Inferior parietal cortex (tissue), 1 donor: ENCODE data around the gene CFAP65.

Experiments
- DNase-seq: peaks from one replicate; pipeline ENCODE4 v3.0.0-alpha.2; 2016; ENCODE audit errors: extremely low spot score

Gene CFAP65

DNA sequence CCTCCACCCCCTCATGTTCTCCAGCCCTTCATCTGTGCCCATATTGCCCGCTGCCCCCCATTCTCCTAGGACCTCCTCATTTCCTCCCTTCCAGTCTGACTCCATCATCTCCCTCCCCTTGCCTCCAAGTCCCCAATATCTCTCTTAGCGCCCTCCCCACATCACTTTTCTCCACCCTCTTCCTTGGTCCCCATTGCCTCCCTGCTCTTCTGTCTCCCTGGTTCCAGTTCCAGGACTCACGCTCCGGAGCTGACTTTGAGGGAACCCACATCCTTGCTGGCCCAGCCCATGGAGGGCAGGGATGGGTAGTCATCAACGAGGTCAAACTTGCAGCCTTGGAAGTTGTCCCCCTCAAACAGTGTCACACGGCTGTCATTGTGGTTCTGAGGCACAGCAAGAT lies 50.7 kb downstream of the CFAP65 start:
- no peak for DNase-seq

- DNase-seq = no peak
These were observed 51.3 kb downstream of the CFAP65 start for GRCh38 chr2:218990052-218990451.

DNA sequence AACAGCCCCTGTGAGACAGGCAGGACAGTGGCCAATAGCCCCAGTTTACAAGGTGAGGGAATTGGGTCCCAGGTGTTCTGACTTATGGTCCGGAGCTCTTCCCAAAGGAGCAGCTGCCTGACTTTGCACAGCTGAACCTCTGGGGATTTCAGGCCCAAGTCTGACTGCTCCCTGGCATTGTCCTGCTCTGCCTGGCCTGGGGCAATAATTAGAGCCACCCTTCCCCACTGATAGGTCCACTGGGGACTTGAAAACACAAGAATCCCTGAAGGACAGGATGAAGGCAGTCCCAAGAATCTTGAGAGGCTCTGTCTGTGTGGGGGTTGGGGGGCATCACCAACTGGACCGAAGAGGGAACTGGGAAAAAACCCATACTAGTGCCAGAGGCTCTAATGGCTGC lies 52.7 kb downstream of the CFAP65 start:
- no peak for DNase-seq

DNA sequence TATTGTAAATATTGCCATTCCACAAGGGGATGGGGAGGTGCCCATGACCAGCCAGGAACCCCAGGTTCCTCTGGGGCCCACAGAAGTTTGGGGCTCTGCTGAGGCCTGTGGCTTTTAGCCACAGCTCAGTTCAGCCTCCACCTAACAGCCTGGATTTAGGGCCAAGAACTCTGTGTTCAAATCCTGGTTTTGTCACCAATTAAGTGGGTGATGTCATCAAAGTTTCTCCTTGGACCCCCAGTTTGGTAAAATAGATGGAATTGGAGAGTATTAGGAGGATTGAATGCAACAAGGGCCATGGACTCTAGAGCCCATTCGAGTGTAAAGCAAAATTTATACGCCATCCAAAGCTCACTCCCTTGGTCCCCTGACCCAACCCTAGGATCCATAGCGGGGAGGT lies 53.2 kb downstream of the CFAP65 start:
- DNase-seq = no peak

- no peak for DNase-seq
These were observed 55.1 kb downstream of the CFAP65 start for GRCh38 chr2:218986148-218986761.

- DNase-seq = no peak
These were observed 55.8 kb downstream of the CFAP65 start for GRCh38 chr2:218985325-218986091.

GRCh38 chr2:218985021-218985324 lies 56.3 kb downstream of the CFAP65 start, which contains the start of gene FEV:
FEV (minus strand) TSS chr2:218985184; CDS start chr2:218985075, 109 bp downstream.
- no peak for DNase-seq

DNA sequence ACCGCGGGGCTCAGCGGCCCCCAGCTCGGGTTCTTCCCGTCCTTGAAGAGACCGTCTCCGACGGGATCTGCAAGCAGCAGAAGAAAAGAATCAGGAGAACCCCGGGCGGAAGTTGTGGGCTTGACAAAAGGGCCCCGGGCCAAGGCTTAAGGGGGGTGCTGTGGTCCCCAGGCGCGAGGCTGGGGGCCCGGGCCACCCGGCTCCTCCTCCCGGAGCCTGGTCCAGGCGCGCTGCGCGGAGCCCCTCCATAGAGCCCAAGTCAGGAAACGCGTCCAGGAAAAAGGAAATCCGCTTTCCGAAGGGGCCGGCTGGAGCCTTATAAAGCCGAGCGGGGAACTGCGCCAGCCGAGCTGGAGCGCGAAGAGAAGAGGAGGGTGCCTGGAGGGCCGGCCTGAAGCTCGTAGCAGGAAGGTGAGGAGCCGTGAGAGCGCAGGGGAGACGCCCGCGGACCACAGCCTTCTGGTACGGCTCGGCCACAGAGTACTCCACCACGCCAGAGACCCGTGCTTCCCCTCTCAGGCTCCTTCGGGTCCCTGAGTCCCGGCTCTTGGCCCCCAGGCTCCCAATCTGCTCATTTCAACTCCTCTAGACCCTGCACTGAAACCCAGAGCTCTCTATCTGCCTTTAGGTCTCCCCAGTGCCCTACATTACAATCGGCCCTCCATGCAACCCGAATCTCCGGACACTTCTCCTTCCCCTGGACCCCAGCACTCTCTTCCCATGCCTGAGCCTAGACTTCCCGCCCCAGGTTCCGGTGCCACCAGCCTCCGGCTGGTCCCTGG lies 56.9 kb downstream of the CFAP65 start:
- DNase-seq = no peak

- DNase-seq = no peak
These were observed 57.4 kb downstream of the CFAP65 start for GRCh38 chr2:218983934-218984238.

DNA sequence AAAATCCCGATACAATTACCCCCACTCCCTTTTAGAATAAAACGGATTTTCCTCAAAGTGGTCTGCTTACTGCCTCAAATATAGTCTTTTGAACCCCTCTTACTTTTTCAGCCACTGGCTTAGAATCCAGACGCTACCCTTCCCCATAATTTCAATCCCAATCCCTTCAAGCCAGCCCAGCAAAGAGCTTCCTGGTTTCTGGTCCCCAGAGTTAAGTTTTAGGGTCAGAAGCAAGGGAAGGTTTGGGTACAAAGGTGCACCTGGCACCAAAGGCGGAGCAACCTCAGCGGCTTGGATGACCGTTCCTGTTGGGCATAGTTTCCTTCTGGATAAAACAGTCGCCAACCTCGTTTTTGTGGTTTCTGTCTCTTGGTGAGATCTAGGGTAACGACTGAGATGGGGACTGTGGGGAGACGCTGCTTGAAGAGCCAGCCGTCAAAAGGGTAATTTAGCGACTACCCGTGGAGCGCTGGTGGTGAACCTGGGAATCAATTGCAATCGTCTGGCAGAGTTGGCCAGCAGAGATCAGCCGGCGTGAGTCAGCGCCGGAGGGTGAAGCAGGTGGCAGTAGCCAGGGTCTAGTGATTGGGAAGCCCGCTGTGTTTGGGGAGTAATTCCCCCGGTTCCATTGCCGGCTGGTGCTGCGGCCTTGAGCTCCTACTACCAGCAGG lies 57.9 kb downstream of the CFAP65 start:
- DNase-seq = no peak

GRCh38 chr2:218982586-218983262 lies 58.6 kb downstream of the CFAP65 start:
- DNase-seq = no peak

- DNase-seq = no peak
These were observed 59.3 kb downstream of the CFAP65 start for GRCh38 chr2:218981881-218982585.

GRCh38 chr2:218981390-218981880 lies 59.9 kb downstream of the CFAP65 start:
- DNase-seq = no peak

DNA sequence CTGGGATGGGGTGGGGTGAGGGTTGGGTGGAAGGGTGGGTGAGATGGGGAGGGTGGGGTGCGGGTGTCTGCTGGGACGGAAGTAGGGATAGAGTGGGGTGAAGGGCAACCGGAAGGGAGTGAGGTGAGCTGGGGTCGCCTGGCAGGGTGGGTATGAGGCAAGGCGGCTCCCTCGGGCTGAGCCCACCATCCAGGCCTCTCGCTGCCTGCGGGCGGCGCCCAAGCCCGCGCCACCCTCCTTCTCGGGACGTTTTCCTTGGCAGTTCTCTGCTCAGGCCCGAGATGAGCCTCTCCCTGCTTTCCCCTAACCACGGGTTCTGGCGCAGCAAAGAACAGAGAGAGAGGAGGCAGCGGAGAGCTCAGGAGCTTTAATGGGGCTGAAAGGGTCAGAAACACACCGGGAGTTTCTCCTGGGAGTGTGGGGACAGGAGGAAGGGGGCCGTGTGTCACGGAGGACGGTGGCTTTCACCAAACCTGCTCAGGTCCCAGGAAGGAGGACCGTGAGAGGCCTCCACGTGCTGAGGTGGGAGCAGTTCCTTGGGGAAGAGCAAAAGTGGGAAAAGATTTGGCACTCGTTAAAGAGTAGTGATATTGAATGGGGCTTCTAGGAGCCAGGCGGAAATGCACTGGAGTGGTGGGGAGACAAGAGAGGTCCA lies 60.5 kb downstream of the CFAP65 start:
- DNase-seq = no peak

DNA sequence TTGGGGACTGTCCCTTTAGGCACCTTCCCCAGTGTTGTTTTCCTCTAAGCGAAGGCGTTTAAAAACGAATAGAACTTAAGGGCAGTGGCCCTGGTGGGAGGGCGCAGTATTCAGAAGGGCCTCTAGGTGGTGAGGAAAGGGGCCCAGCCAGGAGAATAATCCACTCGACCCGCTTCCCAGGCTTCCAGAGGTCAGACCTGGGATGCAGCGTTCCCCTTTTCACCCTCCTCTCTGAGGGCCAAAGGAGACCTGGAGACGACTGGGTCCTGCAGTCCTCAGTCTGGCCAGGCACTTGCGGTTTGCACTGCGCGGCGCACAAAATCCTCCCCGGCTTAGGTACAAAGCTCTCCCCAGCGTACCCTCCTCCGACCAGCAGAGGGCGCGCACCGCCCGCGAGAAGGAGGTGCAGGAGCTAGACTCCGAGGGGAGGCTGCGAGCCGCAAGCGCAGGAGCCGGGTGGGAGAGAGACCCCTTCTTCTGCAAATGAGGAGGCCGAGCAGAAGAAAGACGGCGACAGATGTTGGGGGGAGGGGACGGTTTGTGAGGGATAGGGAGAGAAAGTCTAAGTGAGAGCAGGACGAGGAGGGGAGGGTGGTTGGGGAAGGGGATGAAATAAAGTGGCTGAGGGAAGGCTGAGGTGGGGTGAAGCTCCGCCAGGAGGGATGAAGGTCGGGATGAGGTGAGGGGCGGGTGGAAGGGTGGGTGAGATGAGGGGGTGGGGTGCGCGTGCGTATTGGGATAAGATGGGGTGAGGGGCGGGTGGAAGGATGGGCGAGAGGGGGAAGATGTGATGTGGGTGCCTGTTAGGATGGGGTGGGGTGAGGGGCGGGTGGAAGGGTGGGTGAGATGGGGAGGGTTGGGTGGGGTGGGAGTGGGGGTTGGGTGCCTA lies 61.2 kb downstream of the CFAP65 start:
- DNase-seq = peak; percentile 83

- no peak for DNase-seq
These were observed 66.1 kb downstream of the CFAP65 start for GRCh38 chr2:218975060-218975777.

DNA sequence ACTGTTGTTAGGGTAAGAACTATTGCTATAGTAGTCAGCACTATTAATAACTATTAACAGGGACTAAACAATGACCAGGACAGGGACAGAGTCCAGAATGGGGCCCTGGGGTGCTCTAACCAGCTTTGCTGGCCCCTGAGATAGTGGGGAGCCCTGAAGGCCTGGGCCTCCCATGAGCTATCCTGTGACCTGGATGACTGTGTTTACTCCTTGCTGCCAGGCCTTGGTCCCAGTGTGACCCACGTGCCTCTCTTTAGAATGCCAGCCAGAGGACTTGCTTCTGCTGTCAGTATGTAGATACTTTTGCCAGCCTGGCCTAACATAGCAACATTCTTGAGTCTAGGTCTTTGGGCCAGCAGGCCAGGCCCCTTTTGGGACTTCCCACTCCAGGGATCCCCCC lies 70.4 kb downstream of the CFAP65 start:
- no peak for DNase-seq

GRCh38 chr2:218964041-218964771 lies 77.1 kb downstream of the CFAP65 start:
- peak; percentile 29 for DNase-seq
